LNCaP clone FGC (cell line): ENCODE measurements around the gene ENPP6.
"Not testable (repeated sequence)": the region's sequence is repeated elsewhere in the genome, so short reads cannot be mapped to it uniquely, and the experiment has no call there.

ENCODE experiments used
- DNase-seq: peaks from one replicate; pipeline ENCODE4 v3.0.0-alpha.2; 2011; ENCODE audit warnings: low read depth
- H3K4me3 ChIP-seq: 2 replicates; pipeline ENCODE4 v1.5.1; 2011; ENCODE audit warnings: mild to moderate bottlenecking, low read depth, low read length, control low read depth
- TF ChIP-seq, protein P1 (sequence below): IDR thresholded peaks from 2 replicates; pipeline ENCODE4 v1.5.1; 2012; ENCODE audit warnings: mild to moderate bottlenecking; ENCODE audit not compliant: control insufficient read depth, insufficient read depth; ENCODE audit errors: extremely low read depth

Gene ENPP6

DNA sequence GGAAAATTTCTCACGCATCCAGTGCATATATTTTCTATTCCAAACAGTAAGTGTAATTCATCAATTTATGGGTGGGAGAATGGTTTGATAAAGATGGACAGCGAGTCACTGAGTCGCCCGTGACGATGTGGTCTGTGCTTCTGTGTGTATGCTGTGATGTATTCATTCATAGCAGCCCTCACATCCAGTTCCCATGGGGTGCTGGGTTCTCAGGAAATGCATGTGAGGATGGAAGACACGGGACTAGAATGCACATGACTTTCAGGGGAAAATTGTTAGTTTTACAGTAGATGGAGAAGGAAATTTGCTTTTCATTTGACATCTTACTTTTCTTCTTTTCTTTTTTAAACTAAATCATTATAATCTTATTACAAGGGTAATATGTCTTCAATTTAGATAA is 159.6 kb downstream of the ENPP6 start:
- TF ChIP-seq, protein P1, sequence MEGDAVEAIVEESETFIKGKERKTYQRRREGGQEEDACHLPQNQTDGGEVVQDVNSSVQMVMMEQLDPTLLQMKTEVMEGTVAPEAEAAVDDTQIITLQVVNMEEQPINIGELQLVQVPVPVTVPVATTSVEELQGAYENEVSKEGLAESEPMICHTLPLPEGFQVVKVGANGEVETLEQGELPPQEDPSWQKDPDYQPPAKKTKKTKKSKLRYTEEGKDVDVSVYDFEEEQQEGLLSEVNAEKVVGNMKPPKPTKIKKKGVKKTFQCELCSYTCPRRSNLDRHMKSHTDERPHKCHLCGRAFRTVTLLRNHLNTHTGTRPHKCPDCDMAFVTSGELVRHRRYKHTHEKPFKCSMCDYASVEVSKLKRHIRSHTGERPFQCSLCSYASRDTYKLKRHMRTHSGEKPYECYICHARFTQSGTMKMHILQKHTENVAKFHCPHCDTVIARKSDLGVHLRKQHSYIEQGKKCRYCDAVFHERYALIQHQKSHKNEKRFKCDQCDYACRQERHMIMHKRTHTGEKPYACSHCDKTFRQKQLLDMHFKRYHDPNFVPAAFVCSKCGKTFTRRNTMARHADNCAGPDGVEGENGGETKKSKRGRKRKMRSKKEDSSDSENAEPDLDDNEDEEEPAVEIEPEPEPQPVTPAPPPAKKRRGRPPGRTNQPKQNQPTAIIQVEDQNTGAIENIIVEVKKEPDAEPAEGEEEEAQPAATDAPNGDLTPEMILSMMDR: no peak
- no peak overlapping the region for H3K4me3 ChIP-seq
- no peak for DNase-seq

DNA sequence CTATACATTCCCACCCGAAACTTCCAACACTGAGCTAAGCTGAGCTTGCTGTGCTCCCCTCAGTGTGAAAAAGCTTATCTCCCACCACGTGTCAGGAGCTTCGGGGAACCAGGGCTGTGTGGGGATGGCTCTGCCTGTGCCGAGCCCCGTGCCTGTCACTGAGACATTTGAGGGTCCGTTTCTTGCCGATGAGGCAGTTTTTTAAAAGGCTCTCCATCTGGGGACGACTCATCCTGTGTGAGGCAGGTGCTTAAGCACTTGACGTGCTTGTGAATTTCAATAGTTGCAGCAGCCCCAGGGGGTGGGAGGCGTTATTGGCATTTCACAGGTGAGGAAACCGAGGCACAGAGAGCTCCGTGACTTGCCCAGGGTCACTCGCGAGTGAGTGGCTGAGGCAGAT is 160.8 kb downstream of the ENPP6 start:
- TF ChIP-seq, protein P1: no peak
- no peak overlapping the region for H3K4me3 ChIP-seq
- no peak for DNase-seq

DNA sequence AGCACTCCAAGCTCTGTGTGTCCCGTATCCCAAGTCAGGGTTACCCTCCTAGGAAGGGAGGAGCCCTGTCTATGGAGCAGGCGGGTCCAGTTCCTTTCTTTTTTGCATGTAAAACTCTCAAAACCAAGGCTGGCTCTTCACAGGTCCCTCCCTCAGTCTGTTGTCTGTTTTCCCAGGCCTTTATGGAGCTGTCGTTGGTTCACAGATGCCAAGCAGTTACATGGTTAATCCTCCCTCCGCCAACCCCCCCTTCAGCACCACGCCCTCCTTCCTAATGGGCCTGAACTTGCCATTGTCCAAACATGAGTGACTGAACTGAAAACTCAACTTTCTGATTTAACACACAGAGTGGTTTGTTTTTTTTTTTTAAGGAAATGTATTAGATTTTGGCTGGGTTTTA is 164.2 kb downstream of the ENPP6 start:
- no peak for DNase-seq
- no peak overlapping the region for H3K4me3 ChIP-seq
- TF ChIP-seq, protein P1: no peak

DNA sequence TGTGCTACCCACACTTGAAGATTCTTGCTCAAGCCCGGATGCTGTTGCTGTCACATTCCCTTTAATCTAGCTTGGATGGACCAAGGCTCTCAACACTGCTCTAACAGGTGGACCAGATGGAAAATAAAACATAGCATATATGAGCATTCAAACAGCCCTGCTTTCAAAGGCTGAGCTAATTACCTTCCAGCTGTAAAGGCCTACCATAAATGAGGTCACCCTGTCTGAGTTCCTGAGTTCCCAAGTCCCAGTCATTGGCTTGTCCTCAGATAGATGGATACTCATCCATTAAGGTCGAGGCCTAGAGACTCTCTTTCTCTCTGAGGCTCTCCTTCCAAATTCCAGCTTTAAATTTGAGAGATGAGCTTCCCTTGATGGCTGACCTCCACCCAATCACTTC is 165.1 kb downstream of the ENPP6 start:
- no peak overlapping the region for H3K4me3 ChIP-seq
- no peak for DNase-seq
- TF ChIP-seq, protein P1: no peak

DNA sequence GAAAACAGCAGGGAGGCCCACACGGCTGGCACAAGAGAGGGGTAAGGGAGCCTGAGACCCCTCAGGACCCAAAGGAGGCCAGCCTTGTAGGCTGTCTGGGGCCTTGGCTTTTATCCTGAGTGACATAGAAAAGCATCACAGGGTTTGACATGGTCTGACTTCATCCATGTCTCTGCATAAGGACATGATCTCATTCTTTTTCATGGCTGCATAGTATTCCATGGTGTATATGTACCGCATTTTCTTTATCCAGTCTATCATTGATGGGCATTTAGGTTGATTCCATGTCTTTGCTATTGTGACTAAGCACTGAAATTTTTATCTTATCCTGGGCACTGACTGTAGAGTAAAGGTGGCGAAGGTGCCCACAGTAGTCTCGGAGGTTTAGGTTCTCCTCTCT is 166.4 kb downstream of the ENPP6 start:
- DNase-seq, H3K4me3 ChIP-seq: not testable (repeated sequence)

DNA sequence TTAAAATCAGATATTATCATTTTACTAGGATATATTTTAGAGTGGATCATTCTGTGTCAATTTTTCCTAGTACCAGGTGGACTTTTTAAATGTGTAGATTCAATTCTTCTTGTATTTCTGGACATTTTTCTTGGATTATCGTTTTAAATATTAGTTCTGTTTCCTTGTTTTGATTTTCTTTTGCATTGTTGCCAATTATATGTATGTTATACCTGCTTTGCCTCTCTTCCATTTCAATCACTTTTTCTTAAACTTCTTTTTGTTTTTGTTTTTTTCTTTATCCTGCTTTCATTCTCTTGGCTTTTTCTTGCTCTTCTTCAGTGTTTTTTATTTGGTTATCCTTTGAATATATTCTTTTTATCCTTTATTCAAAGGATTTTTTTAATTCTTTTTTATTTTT is 171.5 kb downstream of the ENPP6 start:
- TF ChIP-seq, protein P1: no peak
- no peak overlapping the region for H3K4me3 ChIP-seq
- no peak for DNase-seq

DNA sequence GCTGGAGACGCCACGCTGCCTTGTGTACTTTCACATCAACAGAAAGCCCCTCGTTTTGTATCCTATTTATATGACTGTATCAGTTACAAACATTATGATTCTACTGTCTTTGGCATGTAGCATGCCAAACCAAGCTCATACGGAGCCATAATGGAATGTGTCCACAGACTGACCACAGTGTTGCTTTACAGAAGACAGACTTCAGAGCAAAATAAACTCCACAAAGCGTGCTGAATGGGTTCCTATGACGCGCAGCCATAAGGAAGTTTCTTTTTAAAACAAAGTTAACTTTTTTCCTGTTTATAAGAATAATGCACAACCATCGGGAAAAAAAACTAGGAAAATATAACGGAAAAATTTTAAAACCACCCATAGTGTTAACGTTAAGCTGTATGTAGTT is 176.5 kb downstream of the ENPP6 start:
- no peak for DNase-seq
- TF ChIP-seq, protein P1: no peak
- no peak overlapping the region for H3K4me3 ChIP-seq
